ENCODE data around the gene RFLNA. TPM values are rescaled to one million over a fixed set of nuclear protein-coding genes. Genes with fewer than 3 reads are reported as not detected.

Gene RFLNA
- total and polyA plus RNA-seq, 2 donors (not counting 1 experiment from before 2014, with no cell fraction given) = 0.03 TPM; not detected in 1

GRCh38 chr12:124361996-124362395, 67.1 kb downstream of the RFLNA start:
- no peak overlapping the region for H3K27ac ChIP-seq (ENCODE audit: insufficient read depth, low read length)
- H3K9me3 ChIP-seq (ENCODE audit: control insufficient read depth, insufficient read depth, low read depth, low read length) = no peaks in the 10 kb centered on the region
- no peaks in the 10 kb centered on the region for H4K20me1 ChIP-seq (ENCODE audit: control insufficient read depth, extremely low read depth, insufficient read depth, low read length)
- H3K4me3 ChIP-seq (replicated peaks in 1 of 4; ENCODE audit: control extremely low read depth in 1 of 4, insufficient read depth in 1 of 4, low read depth in 3 of 4, low read length in 4 of 4) = no peak overlapping the region
- TF ChIP-seq EZH2 (IDR thresholded peaks at IDR 0.05; ENCODE audit: low read length, missing control alignments) (no peak), CTCF (conservative IDR thresholded peaks at IDR 0.05 in 1 of 2, IDR thresholded peaks at IDR 0.05 in 1 of 2; ENCODE audit: low read depth in 1 of 2, low read length in 2 of 2) (no peak)
- H2AFZ ChIP-seq (ENCODE audit: low read length) = no peak overlapping the region
- peaks cover 30% of the 10 kb centered on the region for H3K79me2 ChIP-seq (ENCODE audit: control insufficient read depth, insufficient read depth, low read length)
- no peak overlapping the region for H3K4me2 ChIP-seq (ENCODE audit: extremely low read depth, insufficient read depth, low read length)
- H3K36me3 ChIP-seq (ENCODE audit: control insufficient read depth, insufficient read depth, low read length) = peaks cover 28% of the 10 kb centered on the region
- no peak overlapping the region for H3K9ac ChIP-seq (ENCODE audit: insufficient read depth, low read length)
- H3K27me3 ChIP-seq (ENCODE audit: control insufficient read depth, insufficient read depth, low read length) = no peaks in the 10 kb centered on the region
- no peaks in the 10 kb centered on the region for H3K4me1 ChIP-seq (ENCODE audit: control insufficient read depth, extremely low read depth, insufficient read depth, low read length)
- DNase-seq (ENCODE audit: low read depth in 2 of 2) = no peak

- no peak overlapping the region for H3K27ac ChIP-seq (ENCODE audit: insufficient read depth, low read length)
- TF ChIP-seq CTCF (conservative IDR thresholded peaks at IDR 0.05 in 1 of 2, IDR thresholded peaks at IDR 0.05 in 1 of 2; ENCODE audit: low read depth in 1 of 2, low read length in 2 of 2) = no peak
- no peak for TF ChIP-seq EZH2 (IDR thresholded peaks at IDR 0.05; ENCODE audit: low read length, missing control alignments)
- no peak overlapping the region for H3K4me3 ChIP-seq (replicated peaks in 1 of 4; ENCODE audit: control extremely low read depth in 1 of 4, insufficient read depth in 1 of 4, low read depth in 3 of 4, low read length in 4 of 4)
- peaks cover 41% of the 10 kb centered on the region for H3K79me2 ChIP-seq (ENCODE audit: control insufficient read depth, insufficient read depth, low read length)
- no peaks in the 10 kb centered on the region for H4K20me1 ChIP-seq (ENCODE audit: control insufficient read depth, extremely low read depth, insufficient read depth, low read length)
- H2AFZ ChIP-seq (ENCODE audit: low read length) = no peak overlapping the region
- H3K9ac ChIP-seq (ENCODE audit: insufficient read depth, low read length) = no peak overlapping the region
- no peak overlapping the region for H3K4me2 ChIP-seq (ENCODE audit: extremely low read depth, insufficient read depth, low read length)
- H3K36me3 ChIP-seq (ENCODE audit: control insufficient read depth, insufficient read depth, low read length) = peaks cover 23% of the 10 kb centered on the region
- H3K27me3 ChIP-seq (ENCODE audit: control insufficient read depth, insufficient read depth, low read length) = no peaks in the 10 kb centered on the region
- H3K9me3 ChIP-seq (ENCODE audit: control insufficient read depth, insufficient read depth, low read depth, low read length) = no peaks in the 10 kb centered on the region
- no peak for DNase-seq (ENCODE audit: low read depth in 2 of 2)
- H3K4me1 ChIP-seq (ENCODE audit: control insufficient read depth, extremely low read depth, insufficient read depth, low read length) = peaks cover 4% of the 10 kb centered on the region
Measured at GRCh38 chr12:124363353-124363965, 68.6 kb downstream of the RFLNA start.

GRCh38 chr12:124364543-124364942, 69.7 kb downstream of the RFLNA start:
- Histone ChIP-seq H3K79me2 (ENCODE audit: control insufficient read depth, insufficient read depth, low read length) (peaks cover 42% of the 10 kb centered on the region), H3K4me2 (ENCODE audit: extremely low read depth, insufficient read depth, low read length) (no peak overlapping the region), H3K27ac (ENCODE audit: insufficient read depth, low read length) (no peak overlapping the region), H2AFZ (ENCODE audit: low read length) (no peak overlapping the region), H4K20me1 (ENCODE audit: control insufficient read depth, extremely low read depth, insufficient read depth, low read length) (no peaks in the 10 kb centered on the region), H3K36me3 (ENCODE audit: control insufficient read depth, insufficient read depth, low read length) (peaks cover 19% of the 10 kb centered on the region), H3K9me3 (ENCODE audit: control insufficient read depth, insufficient read depth, low read depth, low read length) (no peaks in the 10 kb centered on the region), H3K27me3 (ENCODE audit: control insufficient read depth, insufficient read depth, low read length) (no peaks in the 10 kb centered on the region), H3K4me3 (replicated peaks in 1 of 4; ENCODE audit: control extremely low read depth in 1 of 4, insufficient read depth in 1 of 4, low read depth in 3 of 4, low read length in 4 of 4) (no peak overlapping the region), H3K4me1 (ENCODE audit: control insufficient read depth, extremely low read depth, insufficient read depth, low read length) (peaks cover 7% of the 10 kb centered on the region), H3K9ac (ENCODE audit: insufficient read depth, low read length) (no peak overlapping the region)
- no peak for DNase-seq (ENCODE audit: low read depth in 2 of 2)
- TF ChIP-seq EZH2 (IDR thresholded peaks at IDR 0.05; ENCODE audit: low read length, missing control alignments) (no peak), CTCF (conservative IDR thresholded peaks at IDR 0.05 in 1 of 2, IDR thresholded peaks at IDR 0.05 in 1 of 2; ENCODE audit: low read depth in 1 of 2, low read length in 2 of 2) (no peak)
